ENCODE measurements around the gene HOXB6.

DNA sequence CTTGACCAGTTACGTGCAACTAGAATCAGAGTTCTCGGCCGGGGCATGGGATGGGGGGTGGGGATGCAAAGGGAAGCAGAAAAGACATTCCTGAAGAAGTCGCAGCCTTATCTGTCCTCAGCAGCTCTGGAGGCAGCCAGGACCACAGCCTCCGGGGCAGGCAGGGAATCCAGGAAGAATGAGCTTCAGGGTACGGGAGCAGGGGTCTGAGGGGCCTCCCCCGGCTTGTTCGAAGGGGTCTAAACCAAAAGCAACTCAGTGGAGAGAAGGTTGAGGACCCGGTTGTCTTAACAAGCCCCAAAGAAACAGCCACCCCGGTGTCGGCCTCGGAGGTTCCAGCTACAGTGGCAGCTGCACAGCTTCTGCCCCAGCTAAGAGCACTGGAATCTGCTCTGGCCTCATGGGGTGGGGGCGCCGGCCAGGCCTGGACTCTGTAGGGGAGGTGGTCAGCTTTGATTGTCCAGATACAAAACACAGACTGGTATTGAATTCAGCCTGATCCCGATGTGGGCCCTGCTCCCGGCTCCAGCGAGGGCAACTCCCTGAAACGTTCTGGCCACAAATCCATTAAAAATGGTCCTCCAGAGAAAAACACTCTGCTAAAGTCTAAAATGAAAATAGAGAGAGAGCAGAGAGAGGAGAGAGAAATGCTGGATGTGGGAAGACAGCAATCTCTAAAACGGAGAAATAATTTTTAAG lies 34.3 kb downstream of the HOXB6 start:
- TF ChIP-seq, protein P1, sequence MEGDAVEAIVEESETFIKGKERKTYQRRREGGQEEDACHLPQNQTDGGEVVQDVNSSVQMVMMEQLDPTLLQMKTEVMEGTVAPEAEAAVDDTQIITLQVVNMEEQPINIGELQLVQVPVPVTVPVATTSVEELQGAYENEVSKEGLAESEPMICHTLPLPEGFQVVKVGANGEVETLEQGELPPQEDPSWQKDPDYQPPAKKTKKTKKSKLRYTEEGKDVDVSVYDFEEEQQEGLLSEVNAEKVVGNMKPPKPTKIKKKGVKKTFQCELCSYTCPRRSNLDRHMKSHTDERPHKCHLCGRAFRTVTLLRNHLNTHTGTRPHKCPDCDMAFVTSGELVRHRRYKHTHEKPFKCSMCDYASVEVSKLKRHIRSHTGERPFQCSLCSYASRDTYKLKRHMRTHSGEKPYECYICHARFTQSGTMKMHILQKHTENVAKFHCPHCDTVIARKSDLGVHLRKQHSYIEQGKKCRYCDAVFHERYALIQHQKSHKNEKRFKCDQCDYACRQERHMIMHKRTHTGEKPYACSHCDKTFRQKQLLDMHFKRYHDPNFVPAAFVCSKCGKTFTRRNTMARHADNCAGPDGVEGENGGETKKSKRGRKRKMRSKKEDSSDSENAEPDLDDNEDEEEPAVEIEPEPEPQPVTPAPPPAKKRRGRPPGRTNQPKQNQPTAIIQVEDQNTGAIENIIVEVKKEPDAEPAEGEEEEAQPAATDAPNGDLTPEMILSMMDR (IDR thresholded peaks at IDR 0.05) = no peak
- no peak for TF ChIP-seq POLR2A (IDR thresholded peaks at IDR 0.05)
- TF ChIP-seq EP300 (IDR thresholded peaks at IDR 0.05) = no peak
